Measurements from ENCODE around the gene GJB5. TPM values are rescaled to one million over a fixed set of nuclear protein-coding genes. Genes with fewer than 3 reads are reported as not detected.

GJB5 gene
- polyA plus RNA-seq, 1 of the 3 experiments (the other 2 are of a cell fraction), result not detected

DNA sequence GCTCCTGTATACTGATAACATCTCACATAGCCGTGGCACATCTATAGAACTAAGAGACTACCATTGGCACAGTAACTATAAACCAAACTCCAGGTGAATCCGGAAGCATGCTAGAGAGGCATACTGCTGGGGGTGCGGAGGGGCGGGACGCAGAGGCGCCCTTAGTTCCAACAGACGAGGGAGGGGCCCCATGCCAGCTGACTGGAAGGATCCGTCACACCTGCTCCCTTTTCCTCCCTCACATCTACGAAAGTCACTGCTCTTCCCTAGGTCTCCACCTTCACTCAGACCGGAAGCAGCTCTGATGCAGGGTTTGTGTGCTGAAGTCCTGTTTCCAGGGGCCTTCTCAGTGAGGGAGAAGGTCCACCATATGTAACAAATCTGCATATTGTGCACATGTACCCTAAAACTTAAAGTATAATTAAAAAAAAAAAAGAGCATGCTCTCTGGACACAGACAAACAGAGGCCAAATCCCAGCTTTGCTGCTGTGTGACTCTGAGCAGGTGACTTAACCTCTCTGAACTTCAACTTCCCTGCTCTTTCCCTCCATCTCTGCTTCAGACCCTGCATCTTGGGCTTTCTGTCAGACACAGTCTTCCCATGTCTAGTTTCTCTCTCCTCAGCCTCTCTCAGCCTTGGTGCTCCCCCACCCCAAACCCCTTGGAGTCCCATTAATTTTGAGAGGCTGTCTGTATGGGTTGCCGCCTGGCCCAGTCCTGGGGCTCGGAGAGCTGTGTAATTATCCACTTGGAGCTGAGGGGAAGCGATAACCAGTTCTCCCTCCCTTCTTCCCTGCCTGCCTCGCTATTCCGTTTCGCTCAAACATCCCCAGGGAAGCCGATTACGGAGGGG is 7.8 kb upstream of the GJB5 start:
- TF ChIP-seq RCOR1 (IDR thresholded peaks at IDR 0.05; ENCODE audit: low read length) (no peak), TCF12 (IDR thresholded peaks at IDR 0.05) (no peak), ELF1 (IDR thresholded peaks at IDR 0.05) (no peak), NRF1 (IDR thresholded peaks at IDR 0.05; ENCODE audit: low read depth, low read length) (no peak), GABPA (IDR thresholded peaks at IDR 0.05; ENCODE audit: low read depth) (no peak), SMC3 (IDR thresholded peaks at IDR 0.05; ENCODE audit: low read depth, low read length) (no peak), CHD2 (IDR thresholded peaks at IDR 0.05; ENCODE audit: low read length, partially characterized antibody) (no peak), FOSL2 (IDR thresholded peaks at IDR 0.05; ENCODE audit: borderline replicate concordance, low read depth) (no peak), TEAD4 (IDR thresholded peaks at IDR 0.05; ENCODE audit: borderline replicate concordance, insufficient read depth) (no peak), RXRA (IDR thresholded peaks at IDR 0.05; ENCODE audit: borderline replicate concordance, low read depth) (no peak), MEF2A (IDR thresholded peaks at IDR 0.05; ENCODE audit: borderline replicate concordance, low read depth) (no peak)
- TF ChIP-seq, protein P1, sequence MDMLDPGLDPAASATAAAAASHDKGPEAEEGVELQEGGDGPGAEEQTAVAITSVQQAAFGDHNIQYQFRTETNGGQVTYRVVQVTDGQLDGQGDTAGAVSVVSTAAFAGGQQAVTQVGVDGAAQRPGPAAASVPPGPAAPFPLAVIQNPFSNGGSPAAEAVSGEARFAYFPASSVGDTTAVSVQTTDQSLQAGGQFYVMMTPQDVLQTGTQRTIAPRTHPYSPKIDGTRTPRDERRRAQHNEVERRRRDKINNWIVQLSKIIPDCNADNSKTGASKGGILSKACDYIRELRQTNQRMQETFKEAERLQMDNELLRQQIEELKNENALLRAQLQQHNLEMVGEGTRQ (IDR thresholded peaks at IDR 0.05; ENCODE audit: borderline replicate concordance, low read depth, low read length), result no peak
- TF ChIP-seq, protein P2, sequence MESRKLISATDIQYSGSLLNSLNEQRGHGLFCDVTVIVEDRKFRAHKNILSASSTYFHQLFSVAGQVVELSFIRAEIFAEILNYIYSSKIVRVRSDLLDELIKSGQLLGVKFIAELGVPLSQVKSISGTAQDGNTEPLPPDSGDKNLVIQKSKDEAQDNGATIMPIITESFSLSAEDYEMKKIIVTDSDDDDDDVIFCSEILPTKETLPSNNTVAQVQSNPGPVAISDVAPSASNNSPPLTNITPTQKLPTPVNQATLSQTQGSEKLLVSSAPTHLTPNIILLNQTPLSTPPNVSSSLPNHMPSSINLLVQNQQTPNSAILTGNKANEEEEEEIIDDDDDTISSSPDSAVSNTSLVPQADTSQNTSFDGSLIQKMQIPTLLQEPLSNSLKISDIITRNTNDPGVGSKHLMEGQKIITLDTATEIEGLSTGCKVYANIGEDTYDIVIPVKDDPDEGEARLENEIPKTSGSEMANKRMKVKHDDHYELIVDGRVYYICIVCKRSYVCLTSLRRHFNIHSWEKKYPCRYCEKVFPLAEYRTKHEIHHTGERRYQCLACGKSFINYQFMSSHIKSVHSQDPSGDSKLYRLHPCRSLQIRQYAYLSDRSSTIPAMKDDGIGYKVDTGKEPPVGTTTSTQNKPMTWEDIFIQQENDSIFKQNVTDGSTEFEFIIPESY (IDR thresholded peaks at IDR 0.05; ENCODE audit: borderline replicate concordance, low read depth), result no peak
- TF ChIP-seq, protein P3, sequence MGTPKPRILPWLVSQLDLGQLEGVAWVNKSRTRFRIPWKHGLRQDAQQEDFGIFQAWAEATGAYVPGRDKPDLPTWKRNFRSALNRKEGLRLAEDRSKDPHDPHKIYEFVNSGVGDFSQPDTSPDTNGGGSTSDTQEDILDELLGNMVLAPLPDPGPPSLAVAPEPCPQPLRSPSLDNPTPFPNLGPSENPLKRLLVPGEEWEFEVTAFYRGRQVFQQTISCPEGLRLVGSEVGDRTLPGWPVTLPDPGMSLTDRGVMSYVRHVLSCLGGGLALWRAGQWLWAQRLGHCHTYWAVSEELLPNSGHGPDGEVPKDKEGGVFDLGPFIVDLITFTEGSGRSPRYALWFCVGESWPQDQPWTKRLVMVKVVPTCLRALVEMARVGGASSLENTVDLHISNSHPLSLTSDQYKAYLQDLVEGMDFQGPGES (IDR thresholded peaks at IDR 0.05; ENCODE audit: low read depth, low read length), result no peak
- TF ChIP-seq, protein P4, sequence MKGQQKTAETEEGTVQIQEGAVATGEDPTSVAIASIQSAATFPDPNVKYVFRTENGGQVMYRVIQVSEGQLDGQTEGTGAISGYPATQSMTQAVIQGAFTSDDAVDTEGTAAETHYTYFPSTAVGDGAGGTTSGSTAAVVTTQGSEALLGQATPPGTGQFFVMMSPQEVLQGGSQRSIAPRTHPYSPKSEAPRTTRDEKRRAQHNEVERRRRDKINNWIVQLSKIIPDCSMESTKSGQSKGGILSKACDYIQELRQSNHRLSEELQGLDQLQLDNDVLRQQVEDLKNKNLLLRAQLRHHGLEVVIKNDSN (IDR thresholded peaks at IDR 0.05; ENCODE audit: borderline replicate concordance, low read depth), result no peak
- no peak overlapping the region for H3K9ac ChIP-seq
- ChIA-PET CTCF (interaction anchor here (1.3 to 1.4 kb wide), 3 partner anchors 150 to 1114 kb away, joined by 3 to 8 read pairs (median 5); no protein-coding TSS in a partner anchor), POLR2A (no interaction called here)
- WGBS (ENCODE audit: low lambda C conversion rate), result 57% methylated on average over 18 of the region's 18 CpGs
- H4K20me1 ChIP-seq (ENCODE audit: insufficient read depth), result no peaks in the 10 kb centered on the region
- H3K79me2 ChIP-seq (ENCODE audit: insufficient read depth), result no peaks in the 10 kb centered on the region
- no peaks in the 10 kb centered on the region for H3K36me3 ChIP-seq (replicated peaks in 1 of 2; ENCODE audit: control insufficient read depth in 1 of 2, insufficient read depth in 2 of 2, low read length in 1 of 2)
- H3F3A ChIP-seq (replicated peaks; ENCODE audit: insufficient read depth), result no peaks in the 10 kb centered on the region
- no peaks in the 10 kb centered on the region for H3K27me3 ChIP-seq (ENCODE audit: insufficient read depth)
- no peaks in the 10 kb centered on the region for H3K9me2 ChIP-seq
- H3K27ac ChIP-seq (ENCODE audit: low read depth in 2 of 2, low read length in 1 of 2), result no peak overlapping the region
- no peak overlapping the region for H3K4me3 ChIP-seq (ENCODE audit: low read depth in 2 of 2, low read length in 1 of 2)
- H3K9me3 ChIP-seq, result no peaks in the 10 kb centered on the region
- H3K4me2 ChIP-seq, result no peak overlapping the region
- DNase-seq, result no peak
- H3K4me1 ChIP-seq (ENCODE audit: control insufficient read depth in 1 of 2, insufficient read depth in 2 of 2, low read depth in 1 of 2, low read length in 1 of 2), result peaks cover 0 to 3% of the 10 kb centered on the region in 2 experiments; a peak in 1 of 4 replicates
- no peak overlapping the region for H2AFZ ChIP-seq (ENCODE audit: low read depth)

All from SK-N-SH (cell line).